ENCODE measurements around the gene KIF5A. TPM values are rescaled to one million over a fixed set of nuclear protein-coding genes. Genes with fewer than 3 reads are reported as not detected.

KIF5A gene
- total RNA-seq, 1 donor = 0.36 TPM

- Histone ChIP-seq H4K20me1 (ENCODE audit: insufficient read depth, low read length) (no peaks in the 10 kb centered on the region), H3K4me1 (ENCODE audit: insufficient read depth, low read length) (no peaks in the 10 kb centered on the region), H3K4me2 (ENCODE audit: insufficient read depth, low read length) (no peak overlapping the region), H3K36me3 (ENCODE audit: insufficient read depth, low read length) (no peaks in the 10 kb centered on the region), H3K9me3 (ENCODE audit: low read depth, low read length) (no peaks in the 10 kb centered on the region), H3K4me3 (ENCODE audit: insufficient read depth, low read length) (no peak overlapping the region), H2AFZ (ENCODE audit: low read length) (no peak overlapping the region), H3K27me3 (ENCODE audit: insufficient read depth, low read length) (peaks cover 48% of the 10 kb centered on the region), H3K27ac (ENCODE audit: low read depth, low read length) (no peak overlapping the region), H3K79me2 (ENCODE audit: insufficient read depth, low read length) (no peaks in the 10 kb centered on the region)
- no peak for TF ChIP-seq CTCF (IDR thresholded peaks at IDR 0.05; ENCODE audit: extremely low read depth, low read depth, low read length)
- DNase-seq (ENCODE audit: insufficient read length, low spot score, missing footprints) = peak; percentile 37
These were observed 78.7 kb downstream of the KIF5A start for GRCh38 chr12:57628280-57629191.

- Histone ChIP-seq H3K4me2 (ENCODE audit: insufficient read depth, low read length) (no peak overlapping the region), H3K9me3 (ENCODE audit: low read depth, low read length) (no peaks in the 10 kb centered on the region), H4K20me1 (ENCODE audit: insufficient read depth, low read length) (no peaks in the 10 kb centered on the region), H3K79me2 (ENCODE audit: insufficient read depth, low read length) (no peaks in the 10 kb centered on the region), H3K36me3 (ENCODE audit: insufficient read depth, low read length) (no peaks in the 10 kb centered on the region), H3K27ac (ENCODE audit: low read depth, low read length) (no peak overlapping the region), H3K4me1 (ENCODE audit: insufficient read depth, low read length) (no peaks in the 10 kb centered on the region), H2AFZ (ENCODE audit: low read length) (no peak overlapping the region), H3K4me3 (ENCODE audit: insufficient read depth, low read length) (no peak overlapping the region), H3K27me3 (ENCODE audit: insufficient read depth, low read length) (peaks cover 40% of the 10 kb centered on the region)
- no peak for TF ChIP-seq CTCF (IDR thresholded peaks at IDR 0.05; ENCODE audit: extremely low read depth, low read depth, low read length)
- peak; percentile 29 for DNase-seq (ENCODE audit: insufficient read length, low spot score, missing footprints)
These were observed 80.1 kb downstream of the KIF5A start for GRCh38 chr12:57629897-57630471.

- H3K4me3 ChIP-seq (ENCODE audit: insufficient read depth, low read length) = no peak overlapping the region
- TF ChIP-seq CTCF (IDR thresholded peaks at IDR 0.05; ENCODE audit: extremely low read depth, low read depth, low read length) = no peak
- no peaks in the 10 kb centered on the region for H3K79me2 ChIP-seq (ENCODE audit: insufficient read depth, low read length)
- H2AFZ ChIP-seq (ENCODE audit: low read length) = no peak overlapping the region
- no peaks in the 10 kb centered on the region for H3K36me3 ChIP-seq (ENCODE audit: insufficient read depth, low read length)
- H3K27ac ChIP-seq (ENCODE audit: low read depth, low read length) = no peak overlapping the region
- H3K4me1 ChIP-seq (ENCODE audit: insufficient read depth, low read length) = no peaks in the 10 kb centered on the region
- no peak overlapping the region for H3K4me2 ChIP-seq (ENCODE audit: insufficient read depth, low read length)
- DNase-seq (ENCODE audit: insufficient read length, low spot score, missing footprints) = peak; percentile 64
- H3K27me3 ChIP-seq (ENCODE audit: insufficient read depth, low read length) = peaks cover 42% of the 10 kb centered on the region
- H4K20me1 ChIP-seq (ENCODE audit: insufficient read depth, low read length) = no peaks in the 10 kb centered on the region
- no peaks in the 10 kb centered on the region for H3K9me3 ChIP-seq (ENCODE audit: low read depth, low read length)
These were observed 81.1 kb downstream of the KIF5A start for GRCh38 chr12:57630891-57631433.

GRCh38 chr12:57631566-57632072 is 81.8 kb downstream of the KIF5A start:
- no peak overlapping the region for H3K4me3 ChIP-seq (ENCODE audit: insufficient read depth, low read length)
- no peak overlapping the region for H2AFZ ChIP-seq (ENCODE audit: low read length)
- no peak for TF ChIP-seq CTCF (IDR thresholded peaks at IDR 0.05; ENCODE audit: extremely low read depth, low read depth, low read length)
- no peaks in the 10 kb centered on the region for H3K36me3 ChIP-seq (ENCODE audit: insufficient read depth, low read length)
- peaks cover 41% of the 10 kb centered on the region for H3K27me3 ChIP-seq (ENCODE audit: insufficient read depth, low read length)
- H3K4me2 ChIP-seq (ENCODE audit: insufficient read depth, low read length) = no peak overlapping the region
- H3K79me2 ChIP-seq (ENCODE audit: insufficient read depth, low read length) = no peaks in the 10 kb centered on the region
- no peaks in the 10 kb centered on the region for H3K9me3 ChIP-seq (ENCODE audit: low read depth, low read length)
- H4K20me1 ChIP-seq (ENCODE audit: insufficient read depth, low read length) = no peaks in the 10 kb centered on the region
- no peak overlapping the region for H3K27ac ChIP-seq (ENCODE audit: low read depth, low read length)
- H3K4me1 ChIP-seq (ENCODE audit: insufficient read depth, low read length) = no peaks in the 10 kb centered on the region
- DNase-seq (ENCODE audit: insufficient read length, low spot score, missing footprints) = peak; percentile 21
